MM.1S (cell line): ENCODE data around the gene CDT1.

ENCODE experiments used
- DNase-seq: peaks from one replicate; pipeline ENCODE4 v3.0.0-alpha.2; 2015
- H2AFZ ChIP-seq: fragments of 300-600 bp; sonication (generic); 2 replicates; pipeline ENCODE4 v1.6.0; 2016; ENCODE audit warnings: antibody characterized with exemption, low read length
- H3F3A ChIP-seq: fragments of 300-600 bp; sonication (generic); 2 replicates; pipeline ENCODE4 v1.6.1; 2016; ENCODE audit warnings: mild to moderate bottlenecking, antibody characterized with exemption, low read length, moderate library complexity, mixed read lengths; ENCODE audit not compliant: insufficient read depth
- H3K27ac ChIP-seq: fragments of 300-600 bp; sonication (generic); 2 replicates; pipeline ENCODE4 v1.5.1; 2016; ENCODE audit warnings: mild to moderate bottlenecking, low read length
- H3K27me3 ChIP-seq: fragments of 300-600 bp; sonication (generic); replicated peaks from 2 replicates; pipeline ENCODE4 v1.6.0; 2016; ENCODE audit warnings: low read length; ENCODE audit not compliant: insufficient read depth
- H3K36me3 ChIP-seq: fragments of 300-600 bp; sonication (generic); replicated peaks from 2 replicates; pipeline ENCODE4 v1.6.1; 2016; ENCODE audit warnings: mild to moderate bottlenecking, low read length, mixed read lengths; ENCODE audit not compliant: insufficient read depth
- H3K4me1 ChIP-seq: fragments of 300-600 bp; sonication (generic); 2 replicates; pipeline ENCODE4 v1.6.1; 2016; ENCODE audit warnings: low read length, mixed read lengths
- H3K4me2 ChIP-seq: fragments of 300-600 bp; sonication (generic); 2 replicates; pipeline ENCODE4 v1.6.0; 2016; ENCODE audit warnings: low read depth, low read length
- H3K4me3 ChIP-seq: fragments of 300-600 bp; sonication (generic); 2 replicates; pipeline ENCODE4 v1.5.1; 2016; ENCODE audit warnings: low read length, mixed read lengths
- H3K79me2 ChIP-seq: fragments of 300-600 bp; sonication (generic); 2 replicates; pipeline ENCODE4 v1.6.1; 2016; ENCODE audit warnings: mixed run types, low read length, mixed read lengths
- H3K9ac ChIP-seq: fragments of 300-600 bp; sonication (generic); 2 replicates; pipeline ENCODE4 v1.6.1; 2016; ENCODE audit warnings: low read length, mixed read lengths
- H3K9me2 ChIP-seq: fragments of 300-600 bp; sonication (generic); replicated peaks from 2 replicates; pipeline ENCODE4 v1.6.1; 2016; ENCODE audit warnings: mild to moderate bottlenecking, low read length, mixed read lengths; ENCODE audit not compliant: insufficient read depth
- H3K9me3 ChIP-seq: fragments of 300-600 bp; sonication (generic); replicated peaks from 2 replicates; pipeline ENCODE4 v1.6.1; 2016; ENCODE audit warnings: mild to moderate bottlenecking, low read length, mixed read lengths; ENCODE audit not compliant: insufficient read depth
- H4K20me1 ChIP-seq: fragments of 300-600 bp; sonication (generic); 2 replicates; pipeline ENCODE4 v1.6.1; 2016; ENCODE audit warnings: mild to moderate bottlenecking, low read length, moderate library complexity, mixed read lengths; ENCODE audit not compliant: insufficient read depth
- CTCF ChIP-seq: fragments of 300-600 bp; sonication (generic); IDR thresholded peaks from 2 replicates; pipeline ENCODE4 v1.5.1; 2016; ENCODE audit warnings: antibody characterized with exemption, low read length, mixed read lengths
- EZH2 ChIP-seq: fragments of 300-600 bp; sonication (generic); optimal IDR thresholded peaks from 2 replicates; pipeline ENCODE3; 2017; ENCODE audit warnings: low read depth, mild to moderate bottlenecking, antibody characterized with exemption, low read length, mixed read lengths
- EZH2phosphoT487 ChIP-seq: fragments of 300-600 bp; sonication (generic); IDR thresholded peaks from 2 replicates; pipeline ENCODE4 v1.6.1; 2018; ENCODE audit warnings: antibody characterized with exemption, low read length

The CDT1 gene

GRCh38 chr16:88835818-88836217 lies 32.2 kb downstream of the CDT1 start:
- Histone ChIP-seq H3K9me3 (no peaks in the 10 kb centered on the region), H3K4me3 (no peak overlapping the region), H3F3A (no peaks in the 10 kb centered on the region), H3K27ac (no peak overlapping the region), H3K27me3 (peaks cover 4% of the 10 kb centered on the region), H3K79me2 (no peaks in the 10 kb centered on the region), H4K20me1 (no peaks in the 10 kb centered on the region), H3K36me3 (no peaks in the 10 kb centered on the region), H2AFZ (no peak overlapping the region), H3K4me2 (no peak overlapping the region), H3K9ac (no peak overlapping the region), H3K9me2 (no peaks in the 10 kb centered on the region), H3K4me1 (no peaks in the 10 kb centered on the region)
- TF ChIP-seq EZH2phosphoT487: no peak
- no peak for DNase-seq

GRCh38 chr16:88836791-88837190 lies 33.2 kb downstream of the CDT1 start:
- Histone ChIP-seq H4K20me1 (no peaks in the 10 kb centered on the region), H3K79me2 (no peaks in the 10 kb centered on the region), H3K27ac (no peak overlapping the region), H3K4me1 (no peaks in the 10 kb centered on the region), H3K36me3 (no peaks in the 10 kb centered on the region), H3K27me3 (peaks cover 4% of the 10 kb centered on the region), H2AFZ (no peak overlapping the region), H3F3A (no peaks in the 10 kb centered on the region), H3K9ac (no peak overlapping the region), H3K9me3 (no peaks in the 10 kb centered on the region), H3K4me2 (no peak overlapping the region), H3K4me3 (no peak overlapping the region), H3K9me2 (no peaks in the 10 kb centered on the region)
- no peak for DNase-seq
- TF ChIP-seq CTCF (no peak), EZH2 (no peak), EZH2phosphoT487 (no peak)

GRCh38 chr16:88837806-88838205 lies 34.2 kb downstream of the CDT1 start:
- no peaks in the 10 kb centered on the region for H4K20me1 ChIP-seq

More at GRCh38 chr16:88837806-88838205, 34.2 kb downstream of the CDT1 start:
- no peak overlapping the region for H3K27ac ChIP-seq
- H3K4me3 ChIP-seq: no peak overlapping the region
- H3K79me2 ChIP-seq: no peaks in the 10 kb centered on the region
- no peaks in the 10 kb centered on the region for H3K4me1 ChIP-seq
- no peaks in the 10 kb centered on the region for H3K9me3 ChIP-seq
- no peak for DNase-seq
- no peak for TF ChIP-seq CTCF
- no peak for TF ChIP-seq EZH2phosphoT487
- TF ChIP-seq EZH2: no peak
- H2AFZ ChIP-seq: no peak overlapping the region
- no peaks in the 10 kb centered on the region for H3K36me3 ChIP-seq
- H3F3A ChIP-seq: no peaks in the 10 kb centered on the region
- H3K27me3 ChIP-seq: no peaks in the 10 kb centered on the region; the same call in none of the 2 replicates
- H3K9me2 ChIP-seq: no peaks in the 10 kb centered on the region
- no peak overlapping the region for H3K4me2 ChIP-seq
- no peak overlapping the region for H3K9ac ChIP-seq
